Measurements from ENCODE around the gene DCN. TPM values are rescaled to one million over a fixed set of nuclear protein-coding genes. Genes with fewer than 3 reads are reported as not detected.
"Not testable (repeated sequence)": the region's sequence is repeated elsewhere in the genome, so short reads cannot be mapped to it uniquely, and the experiment has no call there.

The DCN gene
- total and polyA plus RNA-seq, 2 donors, result 137 to 215 TPM

GRCh38 chr12:91216871-91217270 lies 34.3 kb upstream of the DCN start:
- Histone ChIP-seq H3K4me3 (ENCODE audit: low read length in 2 of 2) (no peak overlapping the region), H3K4me1 (ENCODE audit: control insufficient read depth in 2 of 2, insufficient read depth in 2 of 2, low read length in 2 of 2) (no peaks in the 10 kb centered on the region), H3K27ac (ENCODE audit: low read depth in 1 of 2, low read length in 1 of 2) (no peak overlapping the region), H3K27me3 (ENCODE audit: control insufficient read depth in 2 of 2, insufficient read depth in 1 of 2, low read length in 1 of 2) (no peaks in the 10 kb centered on the region), H3K36me3 (ENCODE audit: control insufficient read depth in 2 of 2, insufficient read depth in 2 of 2, low read length in 1 of 2) (no peaks in the 10 kb centered on the region), H3K9me3 (ENCODE audit: control insufficient read depth in 2 of 2, insufficient read depth in 1 of 2, low read length in 1 of 2) (no peaks in the 10 kb centered on the region)
- no peak for DNase-seq (ENCODE audit: low read depth in 6 of 9, low spot score in 9 of 9)
- WGBS, result 97% methylated on average over 2 of the region's 2 CpGs

GRCh38 chr12:91215940-91216454 lies 33.4 kb upstream of the DCN start:
- DNase-seq (ENCODE audit: low read depth in 6 of 9, low spot score in 9 of 9), result no peak
- Histone ChIP-seq H3K27me3 (ENCODE audit: control insufficient read depth in 2 of 2, insufficient read depth in 1 of 2, low read length in 1 of 2) (no peaks in the 10 kb centered on the region), H3K4me3 (ENCODE audit: low read length in 2 of 2) (no peak overlapping the region), H3K4me1 (ENCODE audit: control insufficient read depth in 2 of 2, insufficient read depth in 2 of 2, low read length in 2 of 2) (no peaks in the 10 kb centered on the region), H3K36me3 (ENCODE audit: control insufficient read depth in 2 of 2, insufficient read depth in 2 of 2, low read length in 1 of 2) (no peaks in the 10 kb centered on the region), H3K27ac (ENCODE audit: low read depth in 1 of 2, low read length in 1 of 2) (no peak overlapping the region), H3K9me3 (ENCODE audit: control insufficient read depth in 2 of 2, insufficient read depth in 1 of 2, low read length in 1 of 2) (no peaks in the 10 kb centered on the region)
- 83% methylated on average over 3 of the region's 3 CpGs for WGBS

- Histone ChIP-seq H3K4me3 (ENCODE audit: low read length in 2 of 2) (no peak overlapping the region), H3K27ac (ENCODE audit: low read depth in 1 of 2, low read length in 1 of 2) (no peak overlapping the region), H3K36me3 (ENCODE audit: control insufficient read depth in 2 of 2, insufficient read depth in 2 of 2, low read length in 1 of 2) (no peaks in the 10 kb centered on the region), H3K27me3 (ENCODE audit: control insufficient read depth in 2 of 2, insufficient read depth in 1 of 2, low read length in 1 of 2) (no peaks in the 10 kb centered on the region), H3K4me1 (ENCODE audit: control insufficient read depth in 2 of 2, insufficient read depth in 2 of 2, low read length in 2 of 2) (no peaks in the 10 kb centered on the region), H3K9me3 (ENCODE audit: control insufficient read depth in 2 of 2, insufficient read depth in 1 of 2, low read length in 1 of 2) (no peaks in the 10 kb centered on the region)
- WGBS, result 96% methylated on average over 1 of the region's 1 CpG
- no peak for DNase-seq (ENCODE audit: low read depth in 6 of 9, low spot score in 9 of 9)
Observed at GRCh38 chr12:91211866-91212265, 29.2 kb upstream of the DCN start.

GRCh38 chr12:91210618-91211017 lies 28.0 kb upstream of the DCN start:
- no peaks in the 10 kb centered on the region for H3K9me3 ChIP-seq (ENCODE audit: control insufficient read depth in 2 of 2, insufficient read depth in 1 of 2, low read length in 1 of 2)
- H3K27ac ChIP-seq (ENCODE audit: low read depth in 1 of 2, low read length in 1 of 2), result no peak overlapping the region
- no peak overlapping the region for H3K4me3 ChIP-seq (ENCODE audit: low read length in 2 of 2)
- H3K27me3 ChIP-seq (ENCODE audit: control insufficient read depth in 2 of 2, insufficient read depth in 1 of 2, low read length in 1 of 2), result no peaks in the 10 kb centered on the region
- no peaks in the 10 kb centered on the region for H3K4me1 ChIP-seq (ENCODE audit: control insufficient read depth in 2 of 2, insufficient read depth in 2 of 2, low read length in 2 of 2)
- no peaks in the 10 kb centered on the region for H3K36me3 ChIP-seq (ENCODE audit: control insufficient read depth in 2 of 2, insufficient read depth in 2 of 2, low read length in 1 of 2)
- WGBS, result 92% methylated on average over 2 of the region's 2 CpGs
- DNase-seq (ENCODE audit: low read depth in 6 of 9, low spot score in 9 of 9), result no peak

- Histone ChIP-seq H3K27ac (ENCODE audit: low read depth in 1 of 2, low read length in 1 of 2) (no peak overlapping the region), H3K4me3 (ENCODE audit: low read length in 2 of 2) (no peak overlapping the region), H3K9me3 (ENCODE audit: control insufficient read depth in 2 of 2, insufficient read depth in 1 of 2, low read length in 1 of 2) (no peaks in the 10 kb centered on the region), H3K27me3 (ENCODE audit: control insufficient read depth in 2 of 2, insufficient read depth in 1 of 2, low read length in 1 of 2) (no peaks in the 10 kb centered on the region), H3K4me1 (ENCODE audit: control insufficient read depth in 2 of 2, insufficient read depth in 2 of 2, low read length in 2 of 2) (no peaks in the 10 kb centered on the region), H3K36me3 (ENCODE audit: control insufficient read depth in 2 of 2, insufficient read depth in 2 of 2, low read length in 1 of 2) (no peaks in the 10 kb centered on the region)
- no peak for DNase-seq (ENCODE audit: low read depth in 6 of 9, low spot score in 9 of 9)
Observed at GRCh38 chr12:91210144-91210543, 27.5 kb upstream of the DCN start.

- not testable (repeated sequence) for DNase-seq (ENCODE audit: low read depth in 6 of 9, low spot score in 9 of 9)
Observed at GRCh38 chr12:91207301-91207700, 24.7 kb upstream of the DCN start.

GRCh38 chr12:91205811-91206210 lies 23.2 kb upstream of the DCN start:
- 86% methylated on average over 1 of the region's 1 CpG for WGBS
- Histone ChIP-seq H3K27ac (ENCODE audit: low read depth in 1 of 2, low read length in 1 of 2) (no peak overlapping the region), H3K36me3 (ENCODE audit: control insufficient read depth in 2 of 2, insufficient read depth in 2 of 2, low read length in 1 of 2) (no peaks in the 10 kb centered on the region), H3K4me1 (ENCODE audit: control insufficient read depth in 2 of 2, insufficient read depth in 2 of 2, low read length in 2 of 2) (no peaks in the 10 kb centered on the region), H3K9me3 (ENCODE audit: control insufficient read depth in 2 of 2, insufficient read depth in 1 of 2, low read length in 1 of 2) (no peaks in the 10 kb centered on the region), H3K4me3 (ENCODE audit: low read length in 2 of 2) (no peak overlapping the region), H3K27me3 (ENCODE audit: control insufficient read depth in 2 of 2, insufficient read depth in 1 of 2, low read length in 1 of 2) (no peaks in the 10 kb centered on the region)
- DNase-seq (ENCODE audit: low read depth in 6 of 9, low spot score in 9 of 9), result no peak

More at GRCh38 chr12:91207301-91207700, 24.7 kb upstream of the DCN start:
- H3K4me1 ChIP-seq (ENCODE audit: control insufficient read depth in 2 of 2, insufficient read depth in 2 of 2, low read length in 2 of 2); H3K27me3 ChIP-seq (ENCODE audit: control insufficient read depth in 2 of 2, insufficient read depth in 1 of 2, low read length in 1 of 2); H3K27ac ChIP-seq (ENCODE audit: low read depth in 1 of 2, low read length in 1 of 2); H3K9me3 ChIP-seq (ENCODE audit: control insufficient read depth in 2 of 2, insufficient read depth in 1 of 2, low read length in 1 of 2); H3K36me3 ChIP-seq (ENCODE audit: control insufficient read depth in 2 of 2, insufficient read depth in 2 of 2, low read length in 1 of 2); H3K4me3 ChIP-seq (ENCODE audit: low read length in 2 of 2): not testable (repeated sequence)

- Histone ChIP-seq H3K4me1 (ENCODE audit: control insufficient read depth in 2 of 2, insufficient read depth in 2 of 2, low read length in 2 of 2) (no peaks in the 10 kb centered on the region), H3K27ac (ENCODE audit: low read depth in 1 of 2, low read length in 1 of 2) (no peak overlapping the region)
- WGBS, result 97% methylated on average over 4 of the region's 4 CpGs
Observed at GRCh38 chr12:91204421-91204820, 21.8 kb upstream of the DCN start.

GRCh38 chr12:91203610-91204009 lies 21.0 kb upstream of the DCN start:
- no peak for DNase-seq (ENCODE audit: low read depth in 6 of 9, low spot score in 9 of 9)
- Histone ChIP-seq H3K9me3 (ENCODE audit: control insufficient read depth in 2 of 2, insufficient read depth in 1 of 2, low read length in 1 of 2) (no peaks in the 10 kb centered on the region), H3K36me3 (ENCODE audit: control insufficient read depth in 2 of 2, insufficient read depth in 2 of 2, low read length in 1 of 2) (no peaks in the 10 kb centered on the region), H3K4me1 (ENCODE audit: control insufficient read depth in 2 of 2, insufficient read depth in 2 of 2, low read length in 2 of 2) (no peaks in the 10 kb centered on the region), H3K27me3 (ENCODE audit: control insufficient read depth in 2 of 2, insufficient read depth in 1 of 2, low read length in 1 of 2) (no peaks in the 10 kb centered on the region), H3K27ac (ENCODE audit: low read depth in 1 of 2, low read length in 1 of 2) (no peak overlapping the region), H3K4me3 (ENCODE audit: low read length in 2 of 2) (no peak overlapping the region)
- WGBS, result 84% methylated on average over 3 of the region's 3 CpGs

More at GRCh38 chr12:91204421-91204820, 21.8 kb upstream of the DCN start:
- Histone ChIP-seq H3K9me3 (ENCODE audit: control insufficient read depth in 2 of 2, insufficient read depth in 1 of 2, low read length in 1 of 2) (no peaks in the 10 kb centered on the region), H3K4me3 (ENCODE audit: low read length in 2 of 2) (no peak overlapping the region), H3K27me3 (ENCODE audit: control insufficient read depth in 2 of 2, insufficient read depth in 1 of 2, low read length in 1 of 2) (no peaks in the 10 kb centered on the region), H3K36me3 (ENCODE audit: control insufficient read depth in 2 of 2, insufficient read depth in 2 of 2, low read length in 1 of 2) (no peaks in the 10 kb centered on the region)
- no peak for DNase-seq (ENCODE audit: low read depth in 6 of 9, low spot score in 9 of 9)

GRCh38 chr12:91202390-91202789 lies 19.8 kb upstream of the DCN start:
- Histone ChIP-seq H3K4me3 (ENCODE audit: low read length in 2 of 2) (no peak overlapping the region), H3K9me3 (ENCODE audit: control insufficient read depth in 2 of 2, insufficient read depth in 1 of 2, low read length in 1 of 2) (no peaks in the 10 kb centered on the region), H3K4me1 (ENCODE audit: control insufficient read depth in 2 of 2, insufficient read depth in 2 of 2, low read length in 2 of 2) (no peaks in the 10 kb centered on the region), H3K27me3 (ENCODE audit: control insufficient read depth in 2 of 2, insufficient read depth in 1 of 2, low read length in 1 of 2) (no peaks in the 10 kb centered on the region), H3K27ac (ENCODE audit: low read depth in 1 of 2, low read length in 1 of 2) (no peak overlapping the region), H3K36me3 (ENCODE audit: control insufficient read depth in 2 of 2, insufficient read depth in 2 of 2, low read length in 1 of 2) (no peaks in the 10 kb centered on the region)
- no peak for DNase-seq (ENCODE audit: low read depth in 6 of 9, low spot score in 9 of 9)
- 99% methylated on average over 1 of the region's 1 CpG for WGBS

All from thymus (tissue), 11 donors.